Measurements from ENCODE around the gene C6orf141. TPM values are rescaled to one million over a fixed set of nuclear protein-coding genes. Genes with fewer than 3 reads are reported as not detected.

C6orf141 gene
- total RNA-seq, 1 donor from 2014 or later: 9.4 TPM

- H3K27me3 Mint-ChIP-seq: no peaks in the 10 kb centered on the region
- peak overlapping the region; percentile 42 for H3K27ac Mint-ChIP-seq
- peaks cover 8% of the 10 kb centered on the region for H3K9me3 Mint-ChIP-seq (ENCODE audit: low read depth)
- DNase-seq (ENCODE audit: low spot score, unreplicated experiment): no peak
- no peak for TF ChIP-seq CTCF (IDR thresholded peaks at IDR 0.05; ENCODE audit: unreplicated experiment)
- no peaks in the 10 kb centered on the region for H3K36me3 Mint-ChIP-seq (ENCODE audit: insufficient read depth)
- H3K4me1 Mint-ChIP-seq (ENCODE audit: low read depth): peaks cover 18% of the 10 kb centered on the region
- H3K4me3 Mint-ChIP-seq (ENCODE audit: low read depth): no peak overlapping the region
These were observed 27.5 kb upstream of the C6orf141 start for GRCh38 chr6:49522710-49523593.

- H3K4me1 Mint-ChIP-seq (ENCODE audit: low read depth): peaks cover 18% of the 10 kb centered on the region
- DNase-seq (ENCODE audit: low spot score, unreplicated experiment): no peak
- no peak overlapping the region for H3K27ac Mint-ChIP-seq
- no peak for TF ChIP-seq CTCF (IDR thresholded peaks at IDR 0.05; ENCODE audit: unreplicated experiment)
- H3K27me3 Mint-ChIP-seq: no peaks in the 10 kb centered on the region
- H3K4me3 Mint-ChIP-seq (ENCODE audit: low read depth): no peak overlapping the region
- peaks cover 4% of the 10 kb centered on the region for H3K9me3 Mint-ChIP-seq (ENCODE audit: low read depth)
- H3K36me3 Mint-ChIP-seq (ENCODE audit: insufficient read depth): no peaks in the 10 kb centered on the region
These were observed 26.6 kb upstream of the C6orf141 start for GRCh38 chr6:49523901-49524300.

GRCh38 chr6:49524541-49524940 lies 25.9 kb upstream of the C6orf141 start:
- H3K4me1 Mint-ChIP-seq (ENCODE audit: low read depth): peaks cover 18% of the 10 kb centered on the region
- peaks cover 4% of the 10 kb centered on the region for H3K9me3 Mint-ChIP-seq (ENCODE audit: low read depth)
- H3K27me3 Mint-ChIP-seq: no peaks in the 10 kb centered on the region
- H3K36me3 Mint-ChIP-seq (ENCODE audit: insufficient read depth): no peaks in the 10 kb centered on the region
- H3K27ac Mint-ChIP-seq: no peak overlapping the region
- no peak overlapping the region for H3K4me3 Mint-ChIP-seq (ENCODE audit: low read depth)
- no peak for DNase-seq (ENCODE audit: low spot score, unreplicated experiment)
- no peak for TF ChIP-seq CTCF (IDR thresholded peaks at IDR 0.05; ENCODE audit: unreplicated experiment)

- Mint-ChIP-seq H3K9me3 (ENCODE audit: low read depth) (peaks cover 4% of the 10 kb centered on the region), H3K27ac (no peak overlapping the region), H3K4me3 (ENCODE audit: low read depth) (no peak overlapping the region), H3K27me3 (no peaks in the 10 kb centered on the region), H3K36me3 (ENCODE audit: insufficient read depth) (no peaks in the 10 kb centered on the region), H3K4me1 (ENCODE audit: low read depth) (peaks cover 18% of the 10 kb centered on the region)
- no peak for DNase-seq (ENCODE audit: low spot score, unreplicated experiment)
- no peak for TF ChIP-seq CTCF (IDR thresholded peaks at IDR 0.05; ENCODE audit: unreplicated experiment)
These were observed 23.9 kb upstream of the C6orf141 start for GRCh38 chr6:49526598-49526997.

- no peaks in the 10 kb centered on the region for H3K36me3 Mint-ChIP-seq (ENCODE audit: insufficient read depth)
- peaks cover 4% of the 10 kb centered on the region for H3K9me3 Mint-ChIP-seq (ENCODE audit: low read depth)
- no peaks in the 10 kb centered on the region for H3K27me3 Mint-ChIP-seq
- no peak for DNase-seq (ENCODE audit: low spot score, unreplicated experiment)
- no peak overlapping the region for H3K4me3 Mint-ChIP-seq (ENCODE audit: low read depth)
- peaks cover 16% of the 10 kb centered on the region for H3K4me1 Mint-ChIP-seq (ENCODE audit: low read depth)
- TF ChIP-seq CTCF (IDR thresholded peaks at IDR 0.05; ENCODE audit: unreplicated experiment): no peak
- H3K27ac Mint-ChIP-seq: no peak overlapping the region
These were observed 23.1 kb upstream of the C6orf141 start for GRCh38 chr6:49527320-49527719.
